Vagina (tissue), 2 donors: Measurements from ENCODE around the gene IGSF3. TPM values are rescaled to one million over a fixed set of nuclear protein-coding genes. Genes with fewer than 3 reads are reported as not detected.

ENCODE experiments used
- DNase-seq, 2 donors: peaks; one replicate each; pipeline ENCODE4 v3.0.0-alpha.2; 2017; ENCODE audit errors: extremely low spot score in 2 of 2
- H3K27ac ChIP-seq: fragments of 200-600 bp; sonication (generic); one replicate; pipeline ENCODE4 v1.5.1; 2019
- H3K27me3 ChIP-seq: fragments of 200-600 bp; sonication (generic); one replicate; pipeline ENCODE4 v1.5.1; 2019
- H3K36me3 ChIP-seq, 2 donors: fragments of 200-600 bp; sonication (generic); one replicate each; pipeline ENCODE4 v1.5.1; 2017 to 2019
- H3K4me1 ChIP-seq: fragments of 200-600 bp; sonication (generic); one replicate; pipeline ENCODE4 v1.5.1; 2019
- H3K4me3 ChIP-seq, 2 donors: fragments of 200-600 bp; sonication (generic); 1 replicate in 1 of 2; 2 replicates in 1 of 2; pipeline ENCODE4 v1.5.1; 2016 to 2019
- H3K9me3 ChIP-seq: fragments of 200-600 bp; sonication (generic); one replicate; pipeline ENCODE4 v1.5.1; 2019
- POLR2A ChIP-seq, 2 donors: fragments of 450-650 bp; IDR thresholded peaks; one replicate each; pipeline ENCODE4 v1.6.1; 2017; ENCODE audit warnings: antibody characterized with exemption in 2 of 2, mild to moderate bottlenecking in 2 of 2, moderate library complexity in 2 of 2
- POLR2AphosphoS5 ChIP-seq, 2 donors: sonication (generic); formaldehyde crosslinking; IDR thresholded peaks; one replicate each; pipeline ENCODE4 v1.9.0; 2017; ENCODE audit warnings: antibody characterized with exemption in 2 of 2, mild to moderate bottlenecking in 2 of 2, low read depth in 1 of 2; ENCODE audit not compliant: insufficient read depth in 1 of 2
- intact Hi-C: fragments of 100-400 bp; cut with DNase I; formaldehyde crosslinking; loops from one replicate; pipeline ENCODE4 v1.15.1; 2023
- total RNA-seq: library from RNA; depleted of rRNA; stranded (reverse); fragments of >200 nt; gene quantifications from one replicate; pipeline ENCODE4 v1.2.3, GENCODE V29; 2016
- TF ChIP-seq, protein P1 (sequence below), 3 experiments: fragments of 450-650 bp in 2 of 3; fragments of 200-600 bp in 1 of 3; sonication (generic) in 1 of 3; IDR thresholded peaks; one replicate each; pipeline ENCODE4 v1.5.1; 2017 to 2019; ENCODE audit warnings: antibody characterized with exemption in 3 of 3, mild to moderate bottlenecking in 2 of 3, moderate library complexity in 2 of 3

Gene IGSF3
- total RNA-seq, 1 donor from 2014 or later: 38.5 TPM

DNA sequence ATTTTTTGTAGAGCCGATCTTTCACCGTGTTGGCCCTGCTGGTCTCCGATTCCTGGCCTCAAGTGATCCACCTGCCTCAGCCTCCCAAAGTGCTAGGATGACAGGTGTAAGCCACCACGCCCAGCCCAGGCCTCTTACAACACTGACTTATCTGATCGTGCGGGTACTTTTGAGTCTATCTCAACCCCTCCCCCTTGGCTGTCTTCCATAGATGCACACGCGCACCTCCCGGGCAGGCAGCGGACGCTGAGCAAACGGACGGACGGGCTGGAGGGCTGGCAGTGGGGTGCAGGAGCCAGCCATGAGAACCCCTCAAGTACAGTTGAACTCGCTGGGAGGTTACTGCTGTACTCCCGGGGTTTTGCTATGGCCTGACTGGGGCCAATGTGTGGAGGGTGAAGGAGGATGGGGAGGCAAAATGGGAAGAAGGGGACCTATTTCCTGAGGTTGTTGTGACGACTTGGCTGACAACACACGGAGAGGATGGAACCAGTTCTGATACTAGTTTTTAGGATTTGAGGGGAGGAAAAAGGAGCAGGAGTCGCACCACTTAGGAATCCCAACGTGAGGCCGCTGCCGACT lies 97.7 kb downstream of the IGSF3 start:
- Histone ChIP-seq H3K27me3 (no peaks in the 10 kb centered on the region), H3K36me3 (no peaks in the 10 kb centered on the region), H3K4me3 (peak overlapping the region; percentile 86 to 93), H3K4me1 (peaks cover 30% of the 10 kb centered on the region), H3K27ac (peak overlapping the region; percentile 97), H3K9me3 (no peaks in the 10 kb centered on the region)
- TF ChIP-seq, protein P1, sequence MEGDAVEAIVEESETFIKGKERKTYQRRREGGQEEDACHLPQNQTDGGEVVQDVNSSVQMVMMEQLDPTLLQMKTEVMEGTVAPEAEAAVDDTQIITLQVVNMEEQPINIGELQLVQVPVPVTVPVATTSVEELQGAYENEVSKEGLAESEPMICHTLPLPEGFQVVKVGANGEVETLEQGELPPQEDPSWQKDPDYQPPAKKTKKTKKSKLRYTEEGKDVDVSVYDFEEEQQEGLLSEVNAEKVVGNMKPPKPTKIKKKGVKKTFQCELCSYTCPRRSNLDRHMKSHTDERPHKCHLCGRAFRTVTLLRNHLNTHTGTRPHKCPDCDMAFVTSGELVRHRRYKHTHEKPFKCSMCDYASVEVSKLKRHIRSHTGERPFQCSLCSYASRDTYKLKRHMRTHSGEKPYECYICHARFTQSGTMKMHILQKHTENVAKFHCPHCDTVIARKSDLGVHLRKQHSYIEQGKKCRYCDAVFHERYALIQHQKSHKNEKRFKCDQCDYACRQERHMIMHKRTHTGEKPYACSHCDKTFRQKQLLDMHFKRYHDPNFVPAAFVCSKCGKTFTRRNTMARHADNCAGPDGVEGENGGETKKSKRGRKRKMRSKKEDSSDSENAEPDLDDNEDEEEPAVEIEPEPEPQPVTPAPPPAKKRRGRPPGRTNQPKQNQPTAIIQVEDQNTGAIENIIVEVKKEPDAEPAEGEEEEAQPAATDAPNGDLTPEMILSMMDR (IDR thresholded peaks at IDR 0.05): no peak
- no peak for TF ChIP-seq POLR2A (IDR thresholded peaks at IDR 0.05)
- TF ChIP-seq POLR2AphosphoS5 (IDR thresholded peaks at IDR 0.05; ENCODE audit: insufficient read depth in 1 of 2, low read depth in 1 of 2): no peak
- intact Hi-C loops: no loop called here
- no peak for DNase-seq

DNA sequence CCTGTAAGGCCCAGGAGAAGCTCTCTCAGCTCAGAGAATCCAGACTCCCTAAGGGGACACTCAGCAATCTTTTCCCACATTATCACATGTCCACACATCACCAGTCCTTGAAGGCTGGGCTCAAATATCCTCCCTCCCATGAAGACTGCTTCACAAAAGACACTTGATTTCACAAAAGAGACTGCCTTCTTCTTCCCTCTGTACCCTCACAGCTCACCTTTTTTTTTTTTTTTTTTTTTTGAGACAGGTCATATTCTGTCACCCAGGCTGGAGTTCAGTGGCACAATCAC lies 98.2 kb downstream of the IGSF3 start:
- H3K9me3 ChIP-seq: no peaks in the 10 kb centered on the region
- H3K4me1 ChIP-seq: peaks cover 30% of the 10 kb centered on the region
- no peaks in the 10 kb centered on the region for H3K27me3 ChIP-seq
- no peak overlapping the region for H3K27ac ChIP-seq
- DNase-seq: no peak
- intact Hi-C loops: no loop called here
- H3K4me3 ChIP-seq: no peak overlapping the region
- no peak for TF ChIP-seq POLR2A (IDR thresholded peaks at IDR 0.05)
- no peak for TF ChIP-seq POLR2AphosphoS5 (IDR thresholded peaks at IDR 0.05; ENCODE audit: insufficient read depth in 1 of 2, low read depth in 1 of 2)
- TF ChIP-seq, protein P1 (IDR thresholded peaks at IDR 0.05): no peak
- H3K36me3 ChIP-seq: no peaks in the 10 kb centered on the region

DNA sequence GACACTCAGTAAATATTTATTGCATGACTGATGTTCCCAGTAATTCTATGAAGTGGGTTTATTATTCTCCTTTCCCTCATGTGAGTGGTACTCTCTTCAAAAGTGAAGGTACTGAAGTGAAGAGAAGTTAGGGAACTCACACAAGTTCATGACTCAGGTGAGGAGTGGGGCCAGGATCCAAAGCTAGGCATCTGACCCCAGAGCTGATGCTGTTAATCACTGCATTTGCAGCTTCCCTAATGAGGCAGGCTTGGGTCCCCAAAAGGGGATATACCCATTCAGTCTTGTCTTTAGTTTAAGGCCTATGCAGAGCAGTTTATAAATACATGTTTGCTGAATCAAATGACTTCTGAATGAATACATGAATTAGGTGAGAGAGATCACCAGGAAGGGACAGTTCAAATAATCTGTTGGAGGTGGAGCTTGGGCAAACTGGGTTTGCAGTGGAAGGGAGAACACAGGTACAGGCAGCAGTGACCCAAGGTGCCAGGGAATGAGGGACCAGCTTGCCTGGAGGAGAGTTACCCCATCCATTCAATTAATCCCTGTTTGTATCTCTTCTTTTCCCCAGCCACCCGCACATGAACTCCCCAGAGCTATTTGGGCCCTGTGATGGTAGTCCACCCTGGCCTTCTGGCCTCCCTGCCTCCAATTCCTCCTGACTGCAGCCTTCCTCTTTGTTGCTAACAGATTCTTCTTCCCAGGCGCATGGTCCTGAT lies 98.7 kb downstream of the IGSF3 start:
- DNase-seq: no peak
- no peaks in the 10 kb centered on the region for H3K36me3 ChIP-seq
- H3K9me3 ChIP-seq: no peaks in the 10 kb centered on the region
- no peaks in the 10 kb centered on the region for H3K27me3 ChIP-seq
- H3K4me3 ChIP-seq: no peak overlapping the region
- TF ChIP-seq POLR2A (IDR thresholded peaks at IDR 0.05): no peak
- TF ChIP-seq POLR2AphosphoS5 (IDR thresholded peaks at IDR 0.05; ENCODE audit: insufficient read depth in 1 of 2, low read depth in 1 of 2): no peak
- TF ChIP-seq, protein P1 (IDR thresholded peaks at IDR 0.05): no peak
- H3K4me1 ChIP-seq: peaks cover 30% of the 10 kb centered on the region
- no peak overlapping the region for H3K27ac ChIP-seq
- intact Hi-C loops: no loop called here

DNA sequence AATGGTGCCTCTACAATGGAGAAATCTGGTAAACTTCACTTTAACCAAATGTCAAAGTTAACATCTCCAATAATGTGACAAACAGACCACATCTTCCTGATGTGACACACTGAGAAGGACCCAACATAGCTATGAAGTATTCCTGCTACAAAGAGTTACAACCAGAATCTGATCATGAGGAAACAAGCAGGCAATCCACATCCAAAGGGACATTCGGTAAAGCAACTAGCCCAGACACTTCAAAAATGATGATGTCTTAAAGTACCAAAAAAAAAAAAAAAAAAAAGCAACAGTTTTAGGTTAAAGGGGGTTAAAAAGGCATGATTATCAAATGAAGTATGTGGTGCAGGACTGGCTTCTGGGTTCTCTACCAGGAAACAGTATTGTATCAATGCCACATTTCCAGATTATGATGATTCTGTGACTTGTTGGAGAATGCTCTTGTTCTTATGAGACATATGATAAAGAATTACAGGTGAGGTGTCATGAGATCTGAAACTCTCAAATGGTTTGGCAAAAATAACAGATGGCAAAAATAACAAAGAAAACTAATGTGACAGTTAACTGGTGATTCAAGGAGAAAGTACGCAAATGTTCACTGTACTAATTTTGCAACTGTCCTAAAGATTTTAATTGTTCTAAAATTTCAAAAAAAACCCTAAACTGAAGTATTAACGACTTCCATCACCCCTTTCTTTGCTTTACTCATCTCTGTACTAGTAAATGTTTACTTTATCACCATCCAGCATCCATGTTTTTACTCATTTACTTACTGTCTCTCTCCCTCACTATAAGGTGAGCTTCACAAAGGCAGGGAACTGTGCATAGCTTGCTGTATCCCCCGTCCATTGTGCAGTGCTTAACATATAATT lies 99.5 kb downstream of the IGSF3 start:
- TF ChIP-seq POLR2A (IDR thresholded peaks at IDR 0.05) (no peak), POLR2AphosphoS5 (IDR thresholded peaks at IDR 0.05; ENCODE audit: insufficient read depth in 1 of 2, low read depth in 1 of 2) (no peak)
- TF ChIP-seq, protein P1 (IDR thresholded peaks at IDR 0.05): no peak
- no peaks in the 10 kb centered on the region for H3K27me3 ChIP-seq
- no peak overlapping the region for H3K27ac ChIP-seq
- no peak for DNase-seq
- intact Hi-C loops: no loop called here
- H3K4me3 ChIP-seq: no peak overlapping the region
- peaks cover 0 to 3% of the 10 kb centered on the region in 2 donors for H3K36me3 ChIP-seq
- peaks cover 30% of the 10 kb centered on the region for H3K4me1 ChIP-seq
- H3K9me3 ChIP-seq: no peaks in the 10 kb centered on the region
